HG02840 (cell line): Measurements from ENCODE around the gene ARHGEF39.
A peak's percentile ranks its signal among the peaks of the same experiment; 100 is the strongest.

Experiments used
- ATAC-seq: cut with Tn5 transposase; IDR thresholded peaks from one replicate; pipeline ENCODE4 v1.9.1; 2021; ENCODE audit warnings: mild to moderate bottlenecking, moderate library complexity, moderate number of reproducible peaks; ENCODE audit not compliant: unreplicated experiment, low FRiP score

ARHGEF39 gene, protein sequence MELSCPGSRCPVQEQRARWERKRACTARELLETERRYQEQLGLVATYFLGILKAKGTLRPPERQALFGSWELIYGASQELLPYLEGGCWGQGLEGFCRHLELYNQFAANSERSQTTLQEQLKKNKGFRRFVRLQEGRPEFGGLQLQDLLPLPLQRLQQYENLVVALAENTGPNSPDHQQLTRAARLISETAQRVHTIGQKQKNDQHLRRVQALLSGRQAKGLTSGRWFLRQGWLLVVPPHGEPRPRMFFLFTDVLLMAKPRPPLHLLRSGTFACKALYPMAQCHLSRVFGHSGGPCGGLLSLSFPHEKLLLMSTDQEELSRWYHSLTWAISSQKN

DNA sequence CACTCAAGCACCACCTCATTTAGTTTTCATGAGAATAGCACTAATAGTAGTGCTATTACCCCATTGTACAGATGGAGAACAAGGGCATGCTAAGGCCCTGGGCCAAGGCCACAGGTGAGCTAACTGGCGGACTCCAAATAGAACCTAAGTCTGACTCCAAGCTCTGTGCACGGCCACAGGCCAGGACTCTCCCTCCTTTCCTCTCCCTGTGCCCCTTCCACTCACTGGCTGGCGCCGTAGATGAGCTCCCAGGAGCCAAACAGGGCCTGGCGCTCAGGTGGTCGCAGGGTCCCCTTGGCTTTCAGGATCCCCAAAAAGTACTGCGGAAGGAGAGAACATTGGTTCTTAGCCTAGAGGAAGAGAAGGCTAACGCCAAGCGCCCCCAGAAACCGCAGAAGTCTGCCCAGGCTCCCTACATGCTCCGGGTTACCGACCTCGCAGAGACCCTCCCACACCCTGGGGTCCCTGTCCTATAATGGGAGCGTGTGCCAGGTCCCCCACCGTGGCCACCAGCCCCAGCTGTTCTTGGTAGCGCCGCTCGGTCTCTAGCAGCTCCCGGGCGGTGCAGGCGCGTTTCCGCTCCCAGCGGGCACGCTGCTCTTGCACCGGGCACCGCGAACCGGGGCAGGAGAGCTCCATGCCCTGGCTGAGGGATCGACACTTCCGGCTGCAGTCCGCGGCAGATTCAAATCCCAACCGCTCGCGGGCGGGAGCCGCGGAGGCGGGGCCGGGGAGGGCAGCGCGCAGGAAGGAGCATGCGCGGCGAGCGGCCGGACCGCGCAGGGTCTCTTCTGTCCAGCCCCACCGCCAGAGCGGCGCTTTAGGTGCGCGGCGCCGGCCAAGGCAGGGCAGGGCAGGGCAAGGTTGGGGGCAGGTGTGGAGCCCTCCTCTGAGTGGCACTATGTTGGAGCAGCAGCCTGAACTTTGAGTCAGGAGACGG is at the start of gene ARHGEF39:
ARHGEF39 (minus strand) TSS at position 665 of the 940 bp plus-strand sequence; CDS start at position 639, 26 bp downstream.
- ATAC-seq: peak; percentile 51

DNA sequence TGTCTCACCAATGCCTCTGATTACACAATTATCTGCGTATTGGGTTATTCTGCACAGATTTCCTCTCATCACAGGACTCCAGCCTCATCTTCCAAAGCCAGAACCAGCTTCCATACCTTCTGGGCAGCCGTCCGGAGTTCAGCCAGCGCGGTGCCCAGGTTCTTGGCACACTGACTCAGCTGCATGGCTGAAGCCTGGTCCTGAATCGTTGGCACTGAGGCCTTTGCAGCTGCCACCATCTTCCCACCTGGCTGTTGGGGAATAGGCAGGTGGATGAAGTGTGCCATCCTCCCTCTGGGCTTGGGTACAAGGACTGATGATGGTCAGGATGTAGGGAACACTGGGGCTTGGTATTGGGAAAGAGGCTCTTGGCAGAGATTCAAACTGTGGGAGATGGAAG is 49.1 kb upstream of the ARHGEF39 start:
- no peak for ATAC-seq

DNA sequence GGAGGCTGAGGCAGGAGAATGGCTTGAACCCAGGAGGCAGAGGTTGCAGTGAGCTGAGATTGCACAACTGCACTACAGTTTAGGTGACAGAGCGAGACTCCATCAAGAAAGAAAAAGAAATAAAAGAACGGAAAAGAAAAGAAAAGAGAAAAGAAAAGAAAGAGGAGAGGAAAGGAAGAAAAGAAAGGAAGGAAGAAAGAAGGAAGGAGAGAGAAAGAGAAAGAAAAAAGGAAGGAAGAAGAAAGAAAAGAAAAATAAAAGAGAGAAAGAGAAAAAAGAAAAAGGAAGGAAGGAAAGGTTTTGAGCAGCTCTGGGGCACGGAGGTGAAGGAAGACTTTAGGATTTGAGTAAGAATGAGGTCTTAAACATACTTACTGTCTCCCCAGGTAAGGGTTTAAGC is 48.6 kb upstream of the ARHGEF39 start:
- no peak for ATAC-seq

DNA sequence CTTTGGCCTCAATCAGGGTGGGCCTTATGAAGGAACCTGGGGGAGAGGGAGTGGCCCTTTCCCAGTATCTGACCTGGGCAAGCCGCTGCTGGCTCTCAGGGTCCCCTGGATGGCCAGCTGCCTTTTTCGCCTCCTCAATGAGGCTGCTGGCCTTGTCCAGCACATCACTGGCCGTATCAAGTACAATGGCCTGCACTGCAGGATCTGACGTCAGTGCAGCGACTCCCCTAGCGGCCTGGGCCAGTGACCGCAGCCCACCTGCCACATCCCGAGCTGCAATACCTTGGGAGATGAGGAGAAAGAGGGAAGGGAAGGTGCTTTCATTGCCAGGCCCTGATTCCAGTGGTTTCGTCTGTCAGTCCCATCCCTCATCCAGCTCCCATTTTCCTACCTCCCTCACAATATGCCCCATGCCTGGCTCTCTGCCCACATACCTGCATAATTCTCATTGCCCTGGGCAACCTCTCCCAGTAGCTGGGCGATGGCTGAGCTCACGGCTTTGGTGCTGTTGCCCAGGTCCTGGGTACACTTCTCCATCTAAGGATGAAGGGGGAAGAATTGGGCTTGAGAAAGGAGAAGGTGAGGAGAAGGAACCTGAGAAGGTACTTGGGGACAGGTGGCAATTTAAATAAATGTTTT is 47.9 kb upstream of the ARHGEF39 start:
- no peak for ATAC-seq

DNA sequence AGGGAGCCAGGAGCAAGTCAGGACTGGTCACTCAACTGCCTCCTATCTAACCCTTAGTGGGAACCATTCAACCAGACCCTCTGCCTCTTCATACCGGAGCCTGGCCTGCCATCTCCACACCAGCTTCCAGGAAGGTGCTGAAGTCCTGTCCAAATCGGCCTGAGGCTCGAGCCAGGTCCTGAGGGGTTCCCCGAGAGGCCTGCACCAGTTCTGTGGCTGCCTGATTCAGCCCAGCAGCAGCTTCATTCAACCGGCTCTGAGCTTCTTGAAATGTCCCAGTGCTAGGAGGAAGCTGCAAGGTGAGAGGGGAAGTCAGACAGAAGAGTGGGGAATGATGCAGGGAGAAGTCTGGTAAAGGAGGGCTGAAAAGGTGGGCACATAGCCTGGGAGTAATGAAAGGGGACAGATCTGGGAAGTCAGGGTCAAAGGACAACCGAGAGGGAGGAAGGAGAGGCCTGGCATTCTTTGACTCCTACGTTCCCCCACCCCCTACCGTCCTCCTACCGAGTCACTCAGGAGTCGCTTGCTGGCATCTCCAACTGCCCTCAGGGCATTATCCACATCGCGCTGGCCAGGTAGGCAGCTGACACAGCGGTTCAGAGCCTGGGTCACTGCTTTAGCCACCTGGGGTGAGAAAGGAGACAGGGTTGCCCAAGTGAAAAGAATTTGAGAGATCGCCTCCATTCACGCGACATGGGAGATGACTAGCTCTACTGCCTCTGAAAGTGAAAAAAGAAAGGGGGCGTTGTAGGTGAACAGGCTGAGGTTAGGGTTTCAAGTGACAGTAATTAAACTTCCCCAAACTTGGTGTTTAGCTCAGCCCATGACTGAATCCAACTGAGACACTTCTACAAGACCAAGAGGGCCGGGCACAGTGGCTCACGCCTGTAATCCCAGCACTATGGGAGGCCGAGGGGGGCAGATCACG is 46.8 kb upstream of the ARHGEF39 start:
- no peak for ATAC-seq

DNA sequence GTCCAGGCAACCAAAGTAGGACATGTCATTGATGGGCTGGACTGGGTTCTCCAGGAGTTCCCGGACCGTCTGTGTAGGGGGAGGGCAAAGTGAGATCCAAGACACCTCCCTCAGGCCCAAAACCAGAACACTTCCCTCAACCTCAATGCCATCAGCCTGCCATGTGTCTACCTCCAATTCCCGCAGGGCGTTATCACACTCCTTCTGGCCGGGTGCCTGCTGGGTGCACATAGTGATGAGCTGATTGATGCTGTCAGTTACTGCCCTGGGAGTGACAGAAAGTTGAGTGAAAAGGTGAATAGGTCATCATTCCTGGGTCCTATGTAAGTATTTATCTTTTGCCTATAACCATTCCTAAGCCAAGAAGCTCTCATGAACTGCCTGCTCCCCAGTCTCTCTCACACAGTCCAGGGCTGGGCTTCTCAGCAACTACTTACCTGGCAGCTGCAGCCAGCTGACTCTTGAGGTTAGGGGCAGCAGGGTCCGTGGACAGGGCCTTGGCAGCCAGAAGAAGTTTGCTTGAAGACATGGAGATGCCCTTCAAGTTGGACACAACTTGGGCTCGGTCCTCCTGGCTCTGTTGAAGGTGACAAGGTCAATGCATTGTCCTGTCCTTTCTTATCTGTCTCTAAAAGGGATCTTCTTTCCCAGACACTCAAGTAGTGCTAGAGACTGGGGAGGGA is 46.0 kb upstream of the ARHGEF39 start:
- ATAC-seq: no peak

DNA sequence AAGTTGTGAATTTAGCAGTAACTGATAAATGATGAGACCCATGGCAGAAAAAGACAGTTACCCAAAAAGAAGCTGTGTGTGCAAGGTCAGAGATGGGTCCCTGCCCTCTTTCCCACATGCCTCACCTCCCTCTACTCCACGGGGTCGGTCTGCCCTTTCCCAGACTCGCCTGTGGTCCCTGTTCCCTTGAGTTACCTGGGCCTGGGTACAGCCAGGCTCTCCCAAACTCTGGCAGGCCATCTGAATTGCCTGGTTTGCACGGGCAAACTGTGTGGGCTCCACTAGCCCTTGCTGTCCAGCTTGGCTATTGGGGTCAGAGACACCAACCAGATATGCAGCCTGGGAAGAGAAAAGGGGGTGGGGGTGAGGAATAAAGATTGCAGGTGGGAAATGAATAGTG is 43.2 kb upstream of the ARHGEF39 start:
- ATAC-seq: no peak

DNA sequence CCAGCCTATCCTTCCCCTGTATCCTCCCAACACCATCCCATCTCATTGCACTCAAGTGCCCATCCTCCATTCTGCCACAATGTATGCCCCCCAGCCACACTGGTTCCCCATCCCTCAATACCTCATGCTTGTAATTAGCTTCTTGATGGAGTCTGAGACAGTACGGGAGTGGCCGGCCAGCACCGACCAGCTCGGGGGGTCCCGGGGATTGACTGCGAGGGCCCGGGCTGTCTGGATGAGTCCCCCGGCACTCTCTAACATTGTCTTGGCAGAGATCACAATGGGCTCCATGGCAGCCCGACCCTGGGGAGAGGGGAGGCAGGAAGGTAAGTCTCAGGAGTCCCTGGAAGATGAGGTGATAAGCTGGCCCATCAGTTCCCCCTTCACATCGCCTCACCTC is 42.0 kb upstream of the ARHGEF39 start:
- ATAC-seq: no peak

DNA sequence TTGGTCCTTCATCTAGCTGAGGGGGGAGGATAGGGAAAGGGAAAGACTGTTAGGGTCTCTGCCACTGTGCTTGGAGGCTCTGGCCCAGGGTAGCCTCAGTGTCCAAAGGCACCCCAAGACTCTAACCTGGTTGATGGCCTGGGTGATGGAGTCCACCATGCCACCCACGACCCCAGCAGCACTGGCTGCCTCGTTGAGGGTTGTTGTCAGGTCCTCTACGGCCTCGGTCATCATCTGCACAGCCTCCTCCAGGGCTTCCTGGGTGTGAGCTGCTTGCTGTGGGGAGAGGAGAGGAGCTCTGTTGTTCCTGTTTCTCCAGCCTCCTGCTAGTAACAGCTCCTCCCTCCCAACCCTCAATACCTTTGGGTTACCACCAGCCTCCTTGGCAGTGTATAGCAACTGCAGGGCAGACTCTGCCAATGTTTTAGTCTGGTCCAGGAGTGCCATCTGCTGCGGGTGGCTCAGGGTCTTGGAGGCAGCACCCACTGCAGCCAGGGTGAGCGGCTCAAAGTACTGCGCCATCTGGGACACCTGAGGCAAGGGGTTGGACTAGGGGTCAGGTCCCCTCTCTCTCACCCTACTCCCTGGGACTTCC is 40.9 kb upstream of the ARHGEF39 start:
- no peak for ATAC-seq

DNA sequence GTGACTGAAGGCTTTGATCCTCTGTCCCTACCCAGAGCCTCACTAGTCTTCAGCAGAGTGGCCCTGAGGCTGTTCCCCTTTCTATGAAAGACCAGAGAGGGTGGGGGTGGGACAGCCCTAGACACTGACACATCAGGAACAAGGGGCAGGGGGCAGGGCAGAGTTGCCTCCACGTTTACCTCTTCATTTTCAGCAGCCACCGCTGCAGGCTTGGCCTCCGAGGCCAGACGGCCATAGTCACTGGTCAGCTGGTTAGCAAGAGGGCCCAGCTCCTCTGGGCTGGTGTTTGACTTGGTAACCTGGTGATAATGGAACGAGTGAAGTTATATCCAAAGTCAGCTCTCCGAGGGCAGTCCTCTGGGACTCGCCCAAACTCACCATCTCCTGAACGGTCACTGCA is 40.4 kb upstream of the ARHGEF39 start:
- no peak for ATAC-seq

DNA sequence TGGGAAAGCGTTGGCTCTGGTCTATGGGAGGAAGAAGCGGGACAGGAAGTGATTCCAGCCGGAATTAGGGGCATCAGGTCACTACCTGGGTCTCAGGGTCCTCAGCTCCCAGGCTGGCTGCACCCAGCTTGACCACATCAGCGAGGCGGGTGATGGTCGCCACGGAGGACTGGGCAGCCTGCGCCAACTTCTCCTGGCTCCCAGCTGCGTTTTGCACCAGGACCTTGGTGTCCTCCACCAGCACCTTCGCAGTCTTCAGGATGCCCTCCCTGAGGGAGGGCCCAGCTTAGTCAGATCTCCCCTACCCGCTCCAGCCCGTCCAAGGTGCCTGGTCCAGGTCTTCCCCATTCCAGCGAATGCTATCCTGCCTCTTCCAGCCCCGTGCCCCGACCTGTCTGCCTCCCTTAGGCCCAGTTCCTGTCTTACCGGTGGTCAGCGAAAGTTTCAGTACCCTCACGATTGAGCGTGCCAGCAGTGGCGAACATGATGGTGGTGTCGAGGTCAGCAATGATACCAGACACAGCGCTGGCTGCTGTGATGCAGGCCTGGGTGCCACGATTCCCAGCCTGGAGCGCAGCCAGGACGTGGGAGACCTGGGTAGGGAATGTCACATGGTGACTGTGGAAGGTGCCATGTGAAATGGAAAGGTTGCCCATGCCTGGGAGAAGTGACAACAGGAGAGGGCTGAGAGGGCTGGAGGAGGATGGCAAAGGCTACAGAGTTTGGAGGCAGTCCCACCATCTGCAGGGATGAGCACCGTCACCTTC is 39.1 kb upstream of the ARHGEF39 start:
- ATAC-seq: no peak

DNA sequence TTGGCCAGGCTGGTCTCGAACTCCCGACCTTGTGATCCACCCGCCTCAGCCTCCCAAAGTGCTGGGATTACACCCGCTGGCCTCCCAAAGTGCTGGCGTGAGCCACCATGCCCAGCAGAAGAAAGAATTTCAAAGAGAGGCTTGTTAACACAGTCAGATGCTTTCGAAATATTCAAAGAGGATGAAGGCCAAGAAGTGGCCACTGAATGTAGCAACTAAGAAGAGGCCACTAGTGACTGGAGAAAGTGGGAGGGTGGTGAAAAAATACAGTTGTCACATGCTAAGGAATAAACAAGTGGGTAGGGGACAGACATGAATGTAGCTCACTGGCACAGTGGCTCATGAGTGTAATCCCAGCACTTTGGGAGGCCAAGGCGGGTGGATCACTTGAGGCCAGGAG is 37.7 kb upstream of the ARHGEF39 start:
- no peak for ATAC-seq

DNA sequence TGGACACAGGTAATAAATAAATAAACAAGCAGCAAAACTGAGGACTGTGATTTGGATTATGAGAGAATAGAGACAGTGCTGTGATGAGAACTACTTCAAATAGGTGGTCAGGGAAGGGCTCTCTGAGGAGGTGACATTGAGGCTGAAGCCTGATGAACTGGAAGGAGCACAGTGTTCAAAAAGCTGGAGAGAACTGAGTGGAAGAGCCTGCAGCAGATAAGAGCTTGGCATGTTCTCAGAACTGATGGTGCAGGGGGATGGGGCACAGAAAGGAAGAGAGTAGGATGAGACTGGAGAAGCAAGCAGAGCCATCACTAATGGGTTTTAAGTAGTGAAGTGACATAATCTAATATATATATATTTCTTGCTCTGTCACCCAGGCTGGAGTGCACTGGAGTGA is 35.9 kb upstream of the ARHGEF39 start:
- ATAC-seq: no peak

DNA sequence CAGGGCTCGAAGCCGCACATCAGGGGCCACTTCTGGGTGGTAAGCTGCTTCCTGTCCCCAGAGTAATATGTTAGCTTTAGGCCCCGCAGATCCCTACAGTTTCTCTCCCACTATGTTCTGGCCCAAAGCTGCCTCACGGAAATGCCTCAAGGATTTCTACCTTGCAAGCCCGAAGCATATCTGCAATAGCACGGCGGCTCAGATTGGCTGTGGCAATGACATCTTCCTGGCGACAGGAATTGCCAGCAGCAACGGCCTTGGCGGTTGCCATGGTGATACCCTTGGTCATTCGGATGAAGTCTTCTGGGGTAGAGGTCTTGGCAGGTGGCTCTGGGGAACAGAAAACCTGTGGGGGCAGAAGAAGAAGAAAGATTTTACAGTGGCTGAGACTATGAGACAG is 35.0 kb upstream of the ARHGEF39 start:
- no peak for ATAC-seq

DNA sequence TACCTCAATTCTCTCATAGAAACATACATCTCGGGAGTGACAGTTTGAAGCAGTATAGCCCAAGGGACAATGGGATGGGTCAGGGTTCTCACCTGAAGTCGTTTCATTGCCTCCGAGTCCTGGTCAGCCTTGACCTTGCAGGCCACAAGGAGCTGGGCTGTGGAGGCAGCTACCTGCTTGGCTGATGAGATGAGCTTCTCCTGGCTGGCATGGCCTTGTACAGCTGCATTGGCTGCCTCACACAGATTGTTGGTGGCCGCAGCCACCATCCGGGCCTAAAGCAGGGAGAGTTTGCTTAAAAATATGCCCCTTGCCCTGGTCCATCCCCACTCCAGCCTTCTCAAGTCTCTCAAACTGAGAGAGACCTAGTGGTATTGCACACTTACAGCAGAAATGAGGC is 33.2 kb upstream of the ARHGEF39 start:
- ATAC-seq: no peak

DNA sequence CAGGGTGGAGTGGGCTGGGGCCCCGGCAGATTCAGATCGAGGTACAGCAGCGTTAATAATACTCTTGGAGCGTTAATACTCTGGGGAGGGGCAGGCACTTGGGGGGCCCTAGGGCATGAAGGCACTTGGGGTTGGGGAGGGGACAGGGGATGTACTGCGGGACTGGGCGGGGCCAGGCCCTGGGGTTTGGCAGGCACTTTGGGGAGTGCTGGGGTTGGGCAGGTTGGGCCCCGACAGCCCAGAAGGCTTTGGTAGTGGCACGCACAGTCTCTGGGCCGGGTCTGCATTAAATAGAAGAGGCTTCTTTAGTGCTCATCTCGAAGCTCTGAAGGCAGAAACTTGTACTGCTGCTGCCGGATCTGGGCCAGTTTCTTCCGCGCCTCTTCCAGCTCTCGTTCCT is 32.5 kb upstream of the ARHGEF39 start:
- no peak for ATAC-seq

DNA sequence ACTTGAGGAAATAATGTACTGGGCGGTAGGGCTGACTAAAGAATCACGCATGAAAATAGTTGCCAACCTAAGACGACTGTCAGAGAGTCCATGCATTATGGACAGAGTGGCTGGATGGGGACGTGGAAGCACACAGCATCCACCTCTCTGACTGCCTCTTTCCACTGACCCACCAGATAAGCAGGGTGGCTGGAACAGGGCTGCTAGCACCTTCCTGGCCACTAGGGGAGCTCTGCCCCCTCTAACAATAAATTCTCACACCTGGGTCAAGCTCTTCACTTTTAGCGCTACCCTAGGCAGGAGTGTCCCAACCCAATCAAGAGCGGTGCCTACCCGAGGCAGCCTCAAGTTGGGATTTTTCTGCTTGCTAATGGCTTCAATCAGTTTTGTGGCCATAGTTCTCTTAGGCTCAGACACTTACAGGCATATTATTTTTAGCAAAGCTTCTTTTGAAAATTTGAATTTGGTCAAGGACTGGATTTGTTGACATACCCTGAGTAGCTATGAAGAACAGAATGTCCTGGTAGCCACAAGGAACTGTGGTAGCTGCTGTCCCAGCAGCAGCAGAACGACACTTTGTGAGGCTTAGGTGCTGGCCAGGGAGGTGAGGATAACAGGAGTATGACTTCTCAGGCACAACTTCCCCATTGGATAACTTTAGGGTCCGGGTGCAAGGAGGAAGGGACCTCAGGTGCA is 31.7 kb upstream of the ARHGEF39 start:
- no peak for ATAC-seq

DNA sequence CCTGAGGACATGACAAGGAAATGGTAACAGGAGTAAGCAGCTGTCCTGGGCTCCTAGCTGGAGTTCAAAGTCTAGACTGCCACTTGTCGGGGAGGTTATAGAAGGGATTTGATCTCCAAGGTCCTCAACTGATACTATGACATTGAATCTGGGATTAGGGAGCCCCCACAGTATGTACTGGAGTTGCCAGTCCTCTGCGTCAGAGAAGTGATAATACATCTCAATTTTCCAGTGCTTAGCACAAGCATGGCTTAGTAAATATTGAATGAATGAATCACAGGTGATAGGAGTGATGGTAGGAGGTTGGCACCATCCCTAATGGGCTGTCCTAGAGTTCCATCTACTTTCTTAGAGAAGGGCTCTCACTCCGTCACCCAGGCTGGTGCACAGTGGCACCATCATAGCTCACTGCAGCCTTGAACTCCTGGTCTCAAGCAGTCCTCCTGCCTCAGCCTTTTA is 31.0 kb upstream of the ARHGEF39 start:
- no peak for ATAC-seq
